Activated CD4-positive, alpha-beta memory T cell treated with anti-CD3 and anti-CD28 coated beads, Interleukin-2, amount 10 ng/mL, durations not matched to agents 7 days and 5 days (primary cell): Measurements from ENCODE around the gene MYMK. TPM values are rescaled to one million over a fixed set of nuclear protein-coding genes. Genes with fewer than 3 reads are reported as not detected.

Experiments used
- CTCF ChIA-PET: fragments of 350-600 bp; sonication (Branson Sonifier 250); formaldehyde crosslinking; loops from one replicate; lab custom pipeline; 2021; ENCODE audit warnings: antibody characterized with exemption, inconsistent platforms; lab: Charles Lee
- POLR2A ChIA-PET: fragments of 350-600 bp; sonication (Branson Sonifier 250); formaldehyde crosslinking; loops from one replicate; lab custom pipeline; 2021; ENCODE audit warnings: antibody characterized with exemption; lab: Charles Lee
- DNase-seq: peaks from one replicate; pipeline ENCODE4 v3.0.0-alpha.2; 2020
- H3K27ac Mint-ChIP-seq: one replicate; pipeline ENCODE4 v1.8.0; 2021; ENCODE audit warnings: mild to moderate bottlenecking, mixed read lengths
- H3K27me3 Mint-ChIP-seq: one replicate; pipeline ENCODE4 v1.8.0; 2021; ENCODE audit warnings: mixed read lengths
- H3K36me3 Mint-ChIP-seq: one replicate; pipeline ENCODE4 v1.8.0; 2021; ENCODE audit warnings: low read depth, mixed read lengths
- H3K4me1 Mint-ChIP-seq: one replicate; pipeline ENCODE4 v1.8.0; 2021; ENCODE audit warnings: mixed read lengths
- H3K4me3 Mint-ChIP-seq: one replicate; pipeline ENCODE4 v1.8.0; 2021; ENCODE audit warnings: mild to moderate bottlenecking, mixed read lengths
- H3K9me3 Mint-ChIP-seq: one replicate; pipeline ENCODE4 v1.8.0; 2021; ENCODE audit warnings: mixed read lengths
- total RNA-seq, 2 experiments: library from RNA; stranded (reverse); gene quantifications; one replicate each; pipeline ENCODE4 v1.2.3, GENCODE V29; 2021

Gene MYMK
- total RNA-seq, 2 experiments from 2014 or later, result not detected

- ChIA-PET CTCF (no interaction called here), POLR2A (no interaction called here)
- Mint-ChIP-seq H3K36me3 (no peaks in the 10 kb centered on the region), H3K27me3 (no peaks in the 10 kb centered on the region), H3K4me3 (no peak overlapping the region), H3K4me1 (no peaks in the 10 kb centered on the region), H3K27ac (no peak overlapping the region), H3K9me3 (no peaks in the 10 kb centered on the region)
- no peak for DNase-seq
Measured at GRCh38 chr9:133468777-133469421, 55.9 kb downstream of the MYMK start.

GRCh38 chr9:133468374-133468773 is 56.4 kb downstream of the MYMK start:
- Mint-ChIP-seq H3K4me3 (no peak overlapping the region), H3K36me3 (no peaks in the 10 kb centered on the region), H3K27ac (no peak overlapping the region), H3K9me3 (no peaks in the 10 kb centered on the region), H3K4me1 (no peaks in the 10 kb centered on the region), H3K27me3 (no peaks in the 10 kb centered on the region)
- ChIA-PET CTCF (no interaction called here), POLR2A (no interaction called here)
- DNase-seq, result no peak

GRCh38 chr9:133467101-133467500 is 57.7 kb downstream of the MYMK start:
- POLR2A ChIA-PET, result no interaction called here
- Mint-ChIP-seq H3K9me3 (no peaks in the 10 kb centered on the region), H3K4me1 (no peaks in the 10 kb centered on the region), H3K4me3 (no peak overlapping the region), H3K36me3 (no peaks in the 10 kb centered on the region), H3K27me3 (peaks cover 3% of the 10 kb centered on the region), H3K27ac (no peak overlapping the region)
- CTCF ChIA-PET, result no interaction called here
- DNase-seq, result no peak

GRCh38 chr9:133465984-133466383 is 58.8 kb downstream of the MYMK start:
- H3K27me3 Mint-ChIP-seq, result peaks cover 9% of the 10 kb centered on the region
- no peaks in the 10 kb centered on the region for H3K36me3 Mint-ChIP-seq
- ChIA-PET CTCF (no interaction called here), POLR2A (no interaction called here)
- no peaks in the 10 kb centered on the region for H3K9me3 Mint-ChIP-seq
- H3K4me3 Mint-ChIP-seq, result no peak overlapping the region
- no peaks in the 10 kb centered on the region for H3K4me1 Mint-ChIP-seq
- H3K27ac Mint-ChIP-seq, result no peak overlapping the region
- no peak for DNase-seq

GRCh38 chr9:133464638-133465037 is 60.1 kb downstream of the MYMK start:
- Mint-ChIP-seq H3K9me3 (no peaks in the 10 kb centered on the region), H3K36me3 (no peaks in the 10 kb centered on the region), H3K27me3 (peaks cover 12% of the 10 kb centered on the region), H3K4me1 (peaks cover 8% of the 10 kb centered on the region), H3K4me3 (no peak overlapping the region), H3K27ac (no peak overlapping the region)
- ChIA-PET CTCF (no interaction called here), POLR2A (no interaction called here)
- DNase-seq, result no peak

Other genes with a start within 250 kb of the MYMK start
- gene ABO, start 249.8 kb downstream of the MYMK start, total RNA-seq, result under 1 TPM; 0.20 to 0.53 TPM
- gene SURF6, start 188.8 kb downstream of the MYMK start, total RNA-seq, result 10 to 100 TPM in 1 of 2 experiments, 1 to 10 TPM in 1; 9.3 to 10.9 TPM
- gene MED22, start 176.8 kb downstream of the MYMK start, total RNA-seq, result 10 to 100 TPM; 21.1 to 23.3 TPM
- 1,000 to 10,000 TPM; 1,627 to 1,632 TPM for gene RPL7A, start 176.7 kb downstream of the MYMK start, total RNA-seq
- 10 to 100 TPM; 33.8 to 37.6 TPM for gene SURF1, start 168.5 kb downstream of the MYMK start, total RNA-seq
- gene SURF2, start 168.4 kb downstream of the MYMK start, total RNA-seq, result 10 to 100 TPM; 10.2 TPM
- gene SURF4, start 148.9 kb downstream of the MYMK start, total RNA-seq, result 100 to 1,000 TPM; 249 to 260 TPM
- gene STKLD1, start 148.6 kb downstream of the MYMK start, total RNA-seq, result under 1 TPM; 0.65 to 0.71 TPM
- 10 to 100 TPM; 19.7 to 21.7 TPM for gene REXO4, start 106.9 kb downstream of the MYMK start, total RNA-seq
- 1 to 10 TPM; 2.1 to 2.4 TPM for gene ADAMTS13, start 102.6 kb downstream of the MYMK start, total RNA-seq
- 1 to 10 TPM in 1 of 2 experiments, under 1 TPM in 1; 0.68 to 1.2 TPM for gene CACFD1, start 65.0 kb downstream of the MYMK start, total RNA-seq
- 1 to 10 TPM; 1.2 to 2.0 TPM for gene SLC2A6, start 45.9 kb downstream of the MYMK start, total RNA-seq
- not detected for gene ADAMTSL2, start 9.7 kb upstream of the MYMK start, total RNA-seq
- not detected for gene FAM163B, start 84.4 kb upstream of the MYMK start, total RNA-seq
- gene DBH, start 111.4 kb upstream of the MYMK start, total RNA-seq, result not detected
- gene SARDH, start 213.4 kb upstream of the MYMK start, total RNA-seq, result under 1 TPM; 0.50 to 0.88 TPM